Measurements from ENCODE around the gene PRDM2.
A peak's percentile ranks its signal among the peaks of the same experiment; 100 is the strongest.
"Not testable (repeated sequence)": the region's sequence is repeated elsewhere in the genome, so short reads cannot be mapped to it uniquely, and the experiment has no call there.

Gene PRDM2

GRCh38 chr1:13699936-13700520 is at the start of gene PRDM2:
TSS of gene PRDM2 (plus strand) at chr1:13700188. CDS start at chr1:13715606, 15,418 bp downstream.
- DNase-seq, result peak; percentile 29 to 32

- no peak for DNase-seq
These were observed 48.7 kb upstream of the PRDM2 start for GRCh38 chr1:13651279-13651678.

GRCh38 chr1:13652238-13652637 is 47.8 kb upstream of the PRDM2 start:
- DNase-seq, result no peak

- no peak for DNase-seq
These were observed 38.4 kb upstream of the PRDM2 start for GRCh38 chr1:13661539-13661938.

- DNase-seq, result no peak
These were observed 37.5 kb upstream of the PRDM2 start for GRCh38 chr1:13662493-13662892.

- DNase-seq, result no peak
These were observed 36.0 kb upstream of the PRDM2 start for GRCh38 chr1:13663969-13664368.

GRCh38 chr1:13664451-13664850 is 35.5 kb upstream of the PRDM2 start:
- no peak for DNase-seq

GRCh38 chr1:13666317-13666716 is 33.7 kb upstream of the PRDM2 start:
- no peak for DNase-seq

- no peak for DNase-seq
These were observed 32.3 kb upstream of the PRDM2 start for GRCh38 chr1:13667691-13668090.

- no peak for DNase-seq
These were observed 25.6 kb upstream of the PRDM2 start for GRCh38 chr1:13674377-13674776.

- DNase-seq, result no peak
These were observed 24.8 kb upstream of the PRDM2 start for GRCh38 chr1:13675151-13675651.

GRCh38 chr1:13677896-13678295 is 22.1 kb upstream of the PRDM2 start:
- DNase-seq, result no peak

GRCh38 chr1:13679651-13680050 is 20.3 kb upstream of the PRDM2 start:
- no peak for DNase-seq

GRCh38 chr1:13680609-13681008 is 19.4 kb upstream of the PRDM2 start:
- DNase-seq, result not testable (repeated sequence)

GRCh38 chr1:13681921-13682320 is 18.1 kb upstream of the PRDM2 start:
- DNase-seq, result no peak

- DNase-seq, result no peak
These were observed 17.5 kb upstream of the PRDM2 start for GRCh38 chr1:13682444-13682843.

GRCh38 chr1:13683206-13683605 is 16.8 kb upstream of the PRDM2 start:
- no peak for DNase-seq

GRCh38 chr1:13687151-13687715 is 12.8 kb upstream of the PRDM2 start:
- DNase-seq, result no peak

GRCh38 chr1:13693094-13693493 is 6.9 kb upstream of the PRDM2 start:
- DNase-seq, result not testable (repeated sequence)

GRCh38 chr1:13694886-13695684 is 4.9 kb upstream of the PRDM2 start:
- no peak for DNase-seq

GRCh38 chr1:13697738-13698137 is 2.2 kb upstream of the PRDM2 start:
- no peak for DNase-seq

- peak in 1 of 2 experiments; percentile 8 for DNase-seq
These were observed 478 bp upstream of the PRDM2 start for GRCh38 chr1:13699510-13699909.

- DNase-seq, result peak in 1 of 2 experiments; percentile 31
These were observed 708 bp downstream of the PRDM2 start for GRCh38 chr1:13700521-13701270.
